T-helper 17 cell (primary cell): ENCODE results near the gene JAZF1. TPM values are rescaled to one million over a fixed set of nuclear protein-coding genes. Genes with fewer than 3 reads are reported as not detected.
A peak's percentile ranks its signal among the peaks of the same experiment; 100 is the strongest.

Source experiments
- ATAC-seq: fragments of 150-1000 bp; cut with Tn5 transposase; 2 replicates; pipeline ENCODE4 v1.10.0; 2021; ENCODE audit warnings: mild to moderate bottlenecking, moderate library complexity
- DNase-seq, 3 donors: peaks; one replicate each; pipeline versions ENCODE4 v3.0.0 to v3.0.0-alpha.2; 2020 to 2021
- H3K9me3 ChIP-seq: one replicate; pipeline ENCODE4 v1.7.0; 2013; ENCODE audit warnings: low read length, mild to moderate bottlenecking; ENCODE audit not compliant: control insufficient read depth, poor library complexity, severe bottlenecking
- H3K27ac Mint-ChIP-seq: one replicate; pipeline ENCODE4 v1.8.0; 2022; ENCODE audit warnings: mild to moderate bottlenecking, moderate library complexity, mixed read lengths
- H3K27me3 Mint-ChIP-seq: one replicate; pipeline ENCODE4 v1.8.0; 2022; ENCODE audit warnings: mixed read lengths
- H3K36me3 Mint-ChIP-seq: one replicate; pipeline ENCODE4 v1.8.0; 2022; ENCODE audit warnings: low read depth, mixed read lengths
- H3K4me1 Mint-ChIP-seq: one replicate; pipeline ENCODE4 v1.8.0; 2022; ENCODE audit warnings: mild to moderate bottlenecking, mixed read lengths
- H3K4me3 Mint-ChIP-seq: one replicate; pipeline ENCODE4 v1.8.0; 2022; ENCODE audit warnings: mild to moderate bottlenecking, moderate library complexity, mixed read lengths
- total RNA-seq, 4 donors: library from RNA in 2 of 4; stranded (reverse) in 2 of 4; gene quantifications; one replicate each; pipeline ENCODE4 v1.2.3 and lab custom pipeline; 2022 to 2026

JAZF1 gene
- total RNA-seq, 2 donors from 2014 or later = 12.4 to 13.4 TPM

- H3K4me1 Mint-ChIP-seq = peaks cover 18% of the 10 kb centered on the region
- H3K4me3 Mint-ChIP-seq = no peak overlapping the region
- ATAC-seq = no peak
These were observed 86.9 kb downstream of the JAZF1 start for GRCh38 chr7:28093623-28094232.

GRCh38 chr7:28091190-28091589, 89.4 kb downstream of the JAZF1 start:
- H3K4me1 Mint-ChIP-seq = peaks cover 24% of the 10 kb centered on the region
- no peak overlapping the region for H3K27ac Mint-ChIP-seq
- no peak for ATAC-seq
- H3K4me3 Mint-ChIP-seq = no peak overlapping the region
- H3K9me3 ChIP-seq = no peaks in the 10 kb centered on the region
- H3K27me3 Mint-ChIP-seq = no peaks in the 10 kb centered on the region
- no peaks in the 10 kb centered on the region for H3K36me3 Mint-ChIP-seq
- no peak for DNase-seq

More at GRCh38 chr7:28093623-28094232, 86.9 kb downstream of the JAZF1 start:
- H3K27me3 Mint-ChIP-seq = no peaks in the 10 kb centered on the region
- peak in 1 of 3 donors; percentile 17 for DNase-seq
- no peaks in the 10 kb centered on the region for H3K36me3 Mint-ChIP-seq
- H3K9me3 ChIP-seq = no peaks in the 10 kb centered on the region
- peak overlapping the region; percentile 32 for H3K27ac Mint-ChIP-seq

GRCh38 chr7:28088901-28089714, 91.5 kb downstream of the JAZF1 start:
- H3K9me3 ChIP-seq = no peaks in the 10 kb centered on the region
- ATAC-seq = no peak
- H3K36me3 Mint-ChIP-seq = no peaks in the 10 kb centered on the region
- no peak overlapping the region for H3K27ac Mint-ChIP-seq
- peaks cover 19% of the 10 kb centered on the region for H3K4me1 Mint-ChIP-seq
- H3K4me3 Mint-ChIP-seq = no peak overlapping the region
- H3K27me3 Mint-ChIP-seq = no peaks in the 10 kb centered on the region
- DNase-seq = no peak

- no peaks in the 10 kb centered on the region for H3K27me3 Mint-ChIP-seq
- no peak overlapping the region for H3K4me3 Mint-ChIP-seq
- H3K36me3 Mint-ChIP-seq = no peaks in the 10 kb centered on the region
- no peak for ATAC-seq
- H3K27ac Mint-ChIP-seq = no peak overlapping the region
- no peaks in the 10 kb centered on the region for H3K9me3 ChIP-seq
- no peak for DNase-seq
- H3K4me1 Mint-ChIP-seq = peaks cover 22% of the 10 kb centered on the region
These were observed 92.6 kb downstream of the JAZF1 start for GRCh38 chr7:28088032-28088431.

DNA sequence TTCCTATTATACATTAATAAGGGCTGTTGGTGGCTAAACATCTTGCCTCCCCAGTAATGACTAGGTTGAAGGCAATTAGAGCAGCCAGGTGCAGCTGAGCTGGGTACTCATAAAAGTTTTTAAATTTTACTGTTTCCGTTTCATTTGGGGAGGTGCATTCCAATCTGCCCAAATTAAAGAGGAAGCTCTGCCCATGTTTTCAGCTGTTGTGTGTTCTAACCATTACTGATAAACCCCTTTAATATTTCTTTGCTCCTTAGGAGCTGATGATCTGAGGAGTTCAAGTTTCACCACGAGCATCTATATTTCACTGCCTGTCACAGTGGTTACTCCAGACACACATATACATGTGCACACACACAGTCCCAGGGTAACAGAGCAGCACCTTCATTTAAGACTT, 94.4 kb downstream of the JAZF1 start:
- H3K9me3 ChIP-seq = no peaks in the 10 kb centered on the region
- no peak overlapping the region for H3K27ac Mint-ChIP-seq
- no peak for DNase-seq
- H3K4me1 Mint-ChIP-seq = peaks cover 32% of the 10 kb centered on the region
- H3K27me3 Mint-ChIP-seq = no peaks in the 10 kb centered on the region
- H3K4me3 Mint-ChIP-seq = no peak overlapping the region
- no peaks in the 10 kb centered on the region for H3K36me3 Mint-ChIP-seq
- ATAC-seq = no peak

GRCh38 chr7:28083998-28084985, 96.3 kb downstream of the JAZF1 start:
- Mint-ChIP-seq H3K36me3 (no peaks in the 10 kb centered on the region), H3K4me3 (no peak overlapping the region), H3K27me3 (no peaks in the 10 kb centered on the region), H3K27ac (no peak overlapping the region), H3K4me1 (peaks cover 33% of the 10 kb centered on the region)
- DNase-seq (no peak), ATAC-seq (no peak)
- H3K9me3 ChIP-seq = no peaks in the 10 kb centered on the region

DNA sequence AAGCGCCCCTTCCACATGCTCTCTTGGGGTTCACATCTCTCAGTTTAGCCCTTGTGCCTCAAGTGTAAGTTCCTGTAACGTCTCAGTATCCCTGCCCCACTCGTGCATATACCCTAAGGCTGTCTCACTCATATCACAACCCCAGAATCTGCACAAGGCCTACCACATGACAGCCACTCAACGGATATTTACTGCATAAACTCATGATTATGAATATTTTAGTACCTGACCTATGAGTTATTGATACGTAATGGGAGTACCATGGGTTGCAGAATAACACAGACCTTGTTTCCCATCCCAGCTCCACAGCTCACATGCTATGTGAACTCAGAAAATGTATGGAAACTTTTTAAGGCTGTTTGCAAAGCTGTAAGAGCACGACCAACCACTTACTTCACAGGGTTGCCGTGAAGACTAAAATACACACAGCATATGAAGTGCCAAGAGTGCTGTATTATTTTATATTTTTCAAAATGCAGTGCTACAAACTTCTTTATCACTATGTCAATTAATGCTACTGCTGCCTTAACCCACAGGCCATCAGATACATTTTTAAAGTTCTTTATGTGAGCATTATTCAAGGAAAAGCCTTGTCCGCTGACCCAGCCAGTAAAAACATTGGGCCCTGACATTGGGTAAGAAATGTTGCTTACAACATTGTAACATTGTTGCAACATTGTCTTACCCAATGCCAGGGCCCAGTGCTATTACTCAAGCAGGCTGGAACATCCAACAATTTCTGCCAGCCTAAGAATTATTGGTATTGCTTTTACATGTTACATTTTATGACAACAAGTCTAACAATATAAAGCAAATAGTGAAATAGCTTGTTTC, 97.2 kb downstream of the JAZF1 start:
- Mint-ChIP-seq H3K4me3 (no peak overlapping the region), H3K36me3 (no peaks in the 10 kb centered on the region), H3K27me3 (no peaks in the 10 kb centered on the region), H3K4me1 (peaks cover 25% of the 10 kb centered on the region), H3K27ac (no peak overlapping the region)
- DNase-seq = no peak
- ATAC-seq = no peak
- no peaks in the 10 kb centered on the region for H3K9me3 ChIP-seq

- peaks cover 25% of the 10 kb centered on the region for H3K4me1 Mint-ChIP-seq
- no peaks in the 10 kb centered on the region for H3K9me3 ChIP-seq
- no peak overlapping the region for H3K27ac Mint-ChIP-seq
- no peak overlapping the region for H3K4me3 Mint-ChIP-seq
- H3K36me3 Mint-ChIP-seq = no peaks in the 10 kb centered on the region
- no peak for DNase-seq
- no peaks in the 10 kb centered on the region for H3K27me3 Mint-ChIP-seq
- no peak for ATAC-seq
These were observed 98.5 kb downstream of the JAZF1 start for GRCh38 chr7:28082071-28082470.

DNA sequence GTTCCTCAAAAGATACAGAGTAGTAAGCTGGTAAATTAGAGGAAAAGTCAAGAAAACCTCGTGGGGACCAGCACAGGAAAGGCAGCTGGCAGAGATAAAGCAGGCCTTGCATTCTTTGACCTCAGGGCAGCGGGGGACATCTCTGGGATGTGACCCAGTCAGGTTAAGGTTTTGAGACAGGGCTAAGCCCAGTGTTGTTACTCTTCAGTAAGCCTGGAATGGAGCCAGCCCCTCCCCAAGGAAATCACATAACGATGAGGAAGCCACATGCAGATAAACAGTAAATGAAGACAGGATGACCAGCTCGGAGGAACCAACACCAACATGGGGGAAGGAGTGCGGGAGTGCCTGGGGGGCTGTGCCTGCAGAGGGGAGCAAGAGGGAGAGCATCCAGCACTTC, 99.6 kb downstream of the JAZF1 start:
- peaks cover 25% of the 10 kb centered on the region for H3K4me1 Mint-ChIP-seq
- H3K27me3 Mint-ChIP-seq = no peaks in the 10 kb centered on the region
- H3K27ac Mint-ChIP-seq = peak overlapping the region; percentile 66
- H3K36me3 Mint-ChIP-seq = no peaks in the 10 kb centered on the region
- no peak overlapping the region for H3K4me3 Mint-ChIP-seq
- H3K9me3 ChIP-seq = no peaks in the 10 kb centered on the region
- DNase-seq (no peak), ATAC-seq (no peak)

- H3K4me1 Mint-ChIP-seq = peaks cover 23% of the 10 kb centered on the region
- peak in 2 of 3 donors; percentile 12 to 26 for DNase-seq
- no peak overlapping the region for H3K27ac Mint-ChIP-seq
- no peaks in the 10 kb centered on the region for H3K36me3 Mint-ChIP-seq
- H3K4me3 Mint-ChIP-seq = no peak overlapping the region
- H3K9me3 ChIP-seq = no peaks in the 10 kb centered on the region
- H3K27me3 Mint-ChIP-seq = no peaks in the 10 kb centered on the region
- peak; percentile 67 for ATAC-seq
These were observed 102.3 kb downstream of the JAZF1 start for GRCh38 chr7:28078036-28078901.

- H3K27me3 Mint-ChIP-seq = no peaks in the 10 kb centered on the region
- H3K36me3 Mint-ChIP-seq = no peaks in the 10 kb centered on the region
- peaks cover 21% of the 10 kb centered on the region for H3K4me1 Mint-ChIP-seq
- DNase-seq = no peak
- ATAC-seq = no peak
- H3K27ac Mint-ChIP-seq = no peak overlapping the region
- H3K9me3 ChIP-seq = no peaks in the 10 kb centered on the region
- no peak overlapping the region for H3K4me3 Mint-ChIP-seq
These were observed 103.0 kb downstream of the JAZF1 start for GRCh38 chr7:28077616-28078015.
